CD14-positive monocyte (primary cell): ENCODE data around the gene LXN. TPM values are rescaled to one million over a fixed set of nuclear protein-coding genes. Genes with fewer than 3 reads are reported as not detected.

Experiments
- DNase-seq, 3 donors: peaks; one replicate each; pipeline ENCODE4 v3.0.0-alpha.2; 2011 to 2022
- H2AFZ ChIP-seq: 2 replicates; pipeline ENCODE4 v1.6.0; 2012; ENCODE audit warnings: mild to moderate bottlenecking, low read depth, low read length, inconsistent platforms; ENCODE audit not compliant: insufficient read depth, poor library complexity, severe bottlenecking
- H3K27ac ChIP-seq, 2 donors: 1 replicate in 1 of 2; 2 replicates in 1 of 2; pipeline ENCODE4 v1.5.1; 2012 to 2013; ENCODE audit warnings: low read length in 2 of 2, control low read depth in 1 of 2, inconsistent platforms in 1 of 2, low read depth in 1 of 2, mild to moderate bottlenecking in 1 of 2
- H3K27me3 ChIP-seq, 2 donors: one replicate each; pipeline versions ENCODE4 v1.6.0 to v1.6.1; 2011 to 2013; ENCODE audit warnings: low read length in 2 of 2; ENCODE audit not compliant: control insufficient read depth in 2 of 2, insufficient read depth in 2 of 2
- H3K36me3 ChIP-seq, 2 donors: replicated peaks in 1 of 2; 1 replicate in 1 of 2; 2 replicates in 1 of 2; pipeline versions ENCODE4 v1.5.1 to v1.6.1; 2012 to 2013; ENCODE audit warnings: low read length in 2 of 2, control low read depth in 1 of 2, inconsistent platforms in 1 of 2, mild to moderate bottlenecking in 1 of 2; ENCODE audit not compliant: insufficient read depth in 2 of 2, control insufficient read depth in 1 of 2
- H3K4me1 ChIP-seq, 2 donors: 1 replicate in 1 of 2; 2 replicates in 1 of 2; pipeline versions ENCODE4 v1.5.1 to v1.6.1; 2012 to 2013; ENCODE audit warnings: low read length in 2 of 2, control low read depth in 1 of 2, inconsistent platforms in 1 of 2, mild to moderate bottlenecking in 1 of 2, moderate library complexity in 1 of 2; ENCODE audit not compliant: insufficient read depth in 2 of 2, control insufficient read depth in 1 of 2
- H3K4me2 ChIP-seq: replicated peaks from 2 replicates; pipeline ENCODE3; 2012; ENCODE audit warnings: low read length, moderate library complexity, mild to moderate bottlenecking; ENCODE audit not compliant: poor library complexity, severe bottlenecking; ENCODE audit errors: extremely low read depth
- H3K4me3 ChIP-seq, 3 experiments: fragments of 200-600 bp in 1 of 3; sonication (generic) in 1 of 3; replicated peaks in 1 of 3; 1 replicate in 2 of 3; 2 replicates in 1 of 3; pipeline ENCODE4 v1.5.1; 2011 to 2013; ENCODE audit warnings: low read length in 3 of 3, mild to moderate bottlenecking in 3 of 3, control low read depth in 2 of 3, low read depth in 2 of 3, inconsistent platforms in 1 of 3, moderate library complexity in 1 of 3
- H3K79me2 ChIP-seq: 2 replicates; pipeline ENCODE4 v1.6.0; 2012; ENCODE audit warnings: mild to moderate bottlenecking, control low read depth, inconsistent platforms, low read length, moderate library complexity; ENCODE audit not compliant: insufficient read depth
- H3K9ac ChIP-seq: 2 replicates; pipeline ENCODE4 v1.6.0; 2017; ENCODE audit warnings: low read length, mild to moderate bottlenecking; ENCODE audit not compliant: insufficient read depth, poor library complexity, severe bottlenecking
- H3K9me3 ChIP-seq, 2 donors: replicated peaks in 1 of 2; 1 replicate in 1 of 2; 2 replicates in 1 of 2; pipeline versions ENCODE4 v1.5.1 to v1.6.1; 2012 to 2013; ENCODE audit warnings: low read length in 2 of 2, control low read depth in 1 of 2; ENCODE audit not compliant: control insufficient read depth in 1 of 2, insufficient read depth in 1 of 2
- H4K20me1 ChIP-seq: 2 replicates; pipeline ENCODE4 v1.6.0; 2012; ENCODE audit warnings: mild to moderate bottlenecking, low read length, control low read depth, moderate library complexity; ENCODE audit not compliant: insufficient read depth
- H3K27ac Mint-ChIP-seq, 7 donors: one replicate each; pipeline ENCODE4 v1.8.0; 2020; ENCODE audit warnings: mild to moderate bottlenecking in 7 of 7, mixed read lengths in 7 of 7, moderate library complexity in 6 of 7, inconsistent platforms in 2 of 7
- H3K27me3 Mint-ChIP-seq, 3 donors: one replicate each; pipeline ENCODE4 v1.8.0; 2021 to 2022; ENCODE audit warnings: low read depth in 3 of 3, mild to moderate bottlenecking in 3 of 3, mixed read lengths in 3 of 3, moderate library complexity in 3 of 3, inconsistent platforms in 1 of 3
- H3K36me3 Mint-ChIP-seq, 2 donors: one replicate each; pipeline ENCODE4 v1.8.0; 2020; ENCODE audit warnings: mixed read lengths in 2 of 2, inconsistent platforms in 1 of 2, mild to moderate bottlenecking in 1 of 2
- H3K4me1 Mint-ChIP-seq: one replicate; pipeline ENCODE4 v1.8.0; 2020; ENCODE audit warnings: mild to moderate bottlenecking, mixed read lengths
- H3K4me3 Mint-ChIP-seq, 2 donors: one replicate each; pipeline ENCODE4 v1.8.0; 2020; ENCODE audit warnings: mild to moderate bottlenecking in 2 of 2, mixed read lengths in 2 of 2, moderate library complexity in 1 of 2
- H3K9me3 Mint-ChIP-seq, 7 donors: one replicate each; pipeline ENCODE4 v1.8.0; 2020 to 2022; ENCODE audit warnings: mixed read lengths in 7 of 7, mild to moderate bottlenecking in 6 of 7, moderate library complexity in 6 of 7, inconsistent platforms in 2 of 7
- CTCF ChIP-seq: fragments of 200-600 bp; IDR thresholded peaks from one replicate; pipeline ENCODE4 v1.8.0; 2022; ENCODE audit warnings: antibody characterized with exemption, mild to moderate bottlenecking
- WGBS: methylation state at CpG from one replicate; pipeline ENCODE4 v1.1.5; 2013; ENCODE audit warnings: missing lambda C conversion rate; ENCODE audit not compliant: insufficient coverage; 5-methylcytosine and 5-hydroxymethylcytosine counted together
- intact Hi-C, 2 donors: fragments of 100-400 bp; cut with micrococcal nuclease; formaldehyde crosslinking; loops; one replicate each; pipeline versions ENCODE4 v1.15.0 to v1.15.1; 2023
- polyA plus RNA-seq, 3 donors: library from polyadenylated mRNA; depleted of rRNA in 1 of 3; unstranded in 2 of 3; stranded (reverse) in 1 of 3; fragments of 300-500 nt in 2 of 3; fragments of >200 nt in 1 of 3; fragmentation: Illumina TruSeq in 2 of 3; gene quantifications; 1 replicate in 2 of 3; 2 replicates in 1 of 3; pipeline ENCODE4 v1.2.3, GENCODE V29; 2012 to 2021
- small RNA-seq: library from RNA; depleted of rRNA; stranded (forward); fragments of <200 nt; gene quantifications from one replicate; pipeline ENCODE3, GENCODE V24; 2012; ENCODE audit warnings: low read depth; ENCODE audit not compliant: insufficient read length

Gene LXN
- polyA plus RNA-seq, 3 donors: 2.6 to 10.0 (median 7.6) TPM

- Mint-ChIP-seq H3K36me3 (no peaks in the 10 kb centered on the region), H3K9me3 (peaks cover 7 to 50% (median 28%) of the 10 kb centered on the region in 7 donors), H3K27ac (no peak overlapping the region), H3K4me1 (no peaks in the 10 kb centered on the region), H3K4me3 (no peak overlapping the region), H3K27me3 (peaks cover 0 to 2% (median 1%) of the 10 kb centered on the region in 3 donors)
- Histone ChIP-seq H3K4me2 (no peak overlapping the region), H3K79me2 (no peaks in the 10 kb centered on the region), H4K20me1 (no peaks in the 10 kb centered on the region), H3K27ac (no peak overlapping the region), H3K4me1 (no peaks in the 10 kb centered on the region), H3K27me3 (no peaks in the 10 kb centered on the region), H2AFZ (no peak overlapping the region), H3K36me3 (no peaks in the 10 kb centered on the region), H3K9ac (no peak overlapping the region), H3K9me3 (peaks cover 24 to 30% of the 10 kb centered on the region in 2 donors), H3K4me3 (no peak overlapping the region)
- intact Hi-C loops: no loop called here
- no CpG with 5 or more reads among the region's 1 CpG for WGBS
- no peak for TF ChIP-seq CTCF
- DNase-seq: no peak
Measured at GRCh38 chr3:158617982-158618875, 54.2 kb downstream of the LXN start.

Small RNAs within 50 kb of the gene (small RNA-seq; reads per million reads assigned to genes)
- not detected for gene AC025033.1
- gene AC080013.6: not detected

Other genes with a start within 250 kb of the LXN start
- gene MLF1, start 101.5 kb downstream of the LXN start, polyA plus RNA-seq: under 1 TPM; 0.17 to 0.43 (median 0.41) TPM
- 10 to 100 TPM; 11.2 to 21.3 (median 18.5) TPM for gene GFM1, start 28.1 kb downstream of the LXN start, polyA plus RNA-seq
- not detected for gene RARRES1, start 59.8 kb upstream of the LXN start, polyA plus RNA-seq
- gene MFSD1, start 129.4 kb upstream of the LXN start, polyA plus RNA-seq: 100 to 1,000 TPM; 110 to 262 (median 225) TPM